Upper lobe of left lung (tissue), 4 donors: ENCODE results near the gene PRKCZ.

Experiments used
- CTCF ChIP-seq, 6 experiments: fragments of 450-650 bp in 4 of 6; fragments of 200-600 bp in 2 of 6; sonication (generic) in 2 of 6; IDR thresholded peaks; one replicate each; pipeline ENCODE4 v1.5.1; 2016 to 2019; ENCODE audit warnings: antibody characterized with exemption in 6 of 6
- EP300 ChIP-seq, 4 donors: sonication (generic); formaldehyde crosslinking; IDR thresholded peaks; one replicate each; pipeline ENCODE4 v1.5.1; 2017; ENCODE audit warnings: antibody characterized with exemption in 4 of 4, control low read depth in 2 of 4
- POLR2A ChIP-seq, 4 donors: fragments of 450-650 bp; IDR thresholded peaks; one replicate each; pipeline ENCODE4 v1.5.1; 2016 to 2017; ENCODE audit warnings: antibody characterized with exemption in 4 of 4, mild to moderate bottlenecking in 2 of 4

GRCh38 chr1:2197707-2198165 is 147.5 kb downstream of the PRKCZ start:
- no peak for TF ChIP-seq POLR2A (IDR thresholded peaks at IDR 0.05)
- no peak for TF ChIP-seq CTCF (IDR thresholded peaks at IDR 0.05)
- no peak for TF ChIP-seq EP300 (IDR thresholded peaks at IDR 0.05)
